Fibroblast of lung (primary cell): ENCODE measurements around the gene SIAH3.

Experiments
- EZH2 ChIP-seq: IDR thresholded peaks from 2 replicates; pipeline ENCODE4 v1.5.1; 2012; ENCODE audit warnings: low read length, control low read depth, mild to moderate bottlenecking; ENCODE audit errors: missing control alignments
- TF ChIP-seq, protein P1 (sequence below), 2 donors: IDR thresholded peaks in 1 of 2; conservative IDR thresholded peaks in 1 of 2; 1 replicate in 1 of 2; 2 replicates in 1 of 2; pipeline ENCODE4 v1.5.1; 2011 to 2012; ENCODE audit warnings: low read length in 2 of 2, control low read depth in 1 of 2, inconsistent platforms in 1 of 2, low read depth in 1 of 2, mild to moderate bottlenecking in 1 of 2

DNA sequence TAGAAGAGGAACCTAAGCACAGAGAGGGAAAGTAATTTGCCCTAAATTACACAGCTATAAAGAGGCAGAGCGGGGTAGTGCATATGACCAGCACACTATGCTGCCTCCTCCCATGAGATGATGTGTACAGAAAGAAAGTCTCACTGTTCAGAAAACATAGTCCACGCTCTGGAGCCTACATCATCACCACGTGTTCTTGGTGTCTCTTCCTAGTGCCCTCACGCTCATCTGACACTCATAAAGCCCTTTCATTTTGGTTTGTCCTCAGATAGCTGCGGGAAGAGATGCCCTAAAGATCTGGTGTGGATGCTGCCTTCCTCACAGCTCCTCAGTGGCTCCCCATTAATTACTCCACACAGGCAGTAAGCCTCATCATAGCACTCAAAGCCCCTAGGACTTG lies 27.4 kb upstream of the SIAH3 start:
- TF ChIP-seq, protein P1, sequence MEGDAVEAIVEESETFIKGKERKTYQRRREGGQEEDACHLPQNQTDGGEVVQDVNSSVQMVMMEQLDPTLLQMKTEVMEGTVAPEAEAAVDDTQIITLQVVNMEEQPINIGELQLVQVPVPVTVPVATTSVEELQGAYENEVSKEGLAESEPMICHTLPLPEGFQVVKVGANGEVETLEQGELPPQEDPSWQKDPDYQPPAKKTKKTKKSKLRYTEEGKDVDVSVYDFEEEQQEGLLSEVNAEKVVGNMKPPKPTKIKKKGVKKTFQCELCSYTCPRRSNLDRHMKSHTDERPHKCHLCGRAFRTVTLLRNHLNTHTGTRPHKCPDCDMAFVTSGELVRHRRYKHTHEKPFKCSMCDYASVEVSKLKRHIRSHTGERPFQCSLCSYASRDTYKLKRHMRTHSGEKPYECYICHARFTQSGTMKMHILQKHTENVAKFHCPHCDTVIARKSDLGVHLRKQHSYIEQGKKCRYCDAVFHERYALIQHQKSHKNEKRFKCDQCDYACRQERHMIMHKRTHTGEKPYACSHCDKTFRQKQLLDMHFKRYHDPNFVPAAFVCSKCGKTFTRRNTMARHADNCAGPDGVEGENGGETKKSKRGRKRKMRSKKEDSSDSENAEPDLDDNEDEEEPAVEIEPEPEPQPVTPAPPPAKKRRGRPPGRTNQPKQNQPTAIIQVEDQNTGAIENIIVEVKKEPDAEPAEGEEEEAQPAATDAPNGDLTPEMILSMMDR (conservative IDR thresholded peaks at IDR 0.05 in 1 of 2, IDR thresholded peaks at IDR 0.05 in 1 of 2; ENCODE audit: low read depth in 1 of 2, low read length in 2 of 2) = no peak
- no peak for TF ChIP-seq EZH2
